ENCODE measurements around the gene RPL22.
"Not testable (repeated sequence)": the region's sequence is repeated elsewhere in the genome, so short reads cannot be mapped to it uniquely, and the experiment has no call there.

Gene RPL22

DNA sequence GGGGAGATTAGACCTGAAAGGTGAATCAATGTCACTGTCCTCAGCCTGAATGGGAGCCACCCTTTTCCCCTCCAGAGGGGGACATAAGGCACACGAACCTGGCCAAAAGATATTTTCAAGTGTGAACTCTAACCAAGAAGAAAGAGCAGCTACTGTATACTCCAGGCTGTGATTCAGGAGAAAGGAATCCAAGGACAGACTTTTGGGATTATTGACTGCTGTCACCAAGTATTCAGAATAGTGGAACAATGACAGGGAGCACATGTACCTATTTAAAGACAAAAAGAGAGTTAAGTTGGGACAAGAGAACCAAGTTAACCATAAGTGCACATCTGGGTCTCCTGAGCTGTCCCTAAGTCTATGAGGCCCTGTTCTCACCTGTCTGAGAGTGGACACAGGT is 34.0 kb upstream of the RPL22 start:
- DNase-seq = no peak

DNA sequence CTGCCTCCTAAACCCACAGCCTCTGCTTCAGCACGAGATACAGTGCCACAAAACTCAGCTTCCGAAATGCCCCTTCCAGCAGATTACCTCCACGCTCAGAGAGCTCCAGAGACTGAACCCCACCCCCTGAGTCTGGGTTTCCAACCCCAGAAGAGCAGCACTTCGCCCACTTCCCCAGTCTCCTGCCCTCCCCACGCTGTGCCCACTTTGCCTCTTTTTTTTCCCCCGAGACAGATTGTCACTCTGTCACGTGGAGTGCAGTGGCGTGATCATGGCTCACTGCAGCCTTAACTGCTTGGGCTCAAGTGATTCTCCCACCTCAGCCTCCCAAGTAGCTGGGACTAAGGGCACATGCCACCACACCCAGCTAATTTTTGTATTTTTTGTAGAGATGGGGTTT is 26.3 kb upstream of the RPL22 start:
- no peak for DNase-seq

DNA sequence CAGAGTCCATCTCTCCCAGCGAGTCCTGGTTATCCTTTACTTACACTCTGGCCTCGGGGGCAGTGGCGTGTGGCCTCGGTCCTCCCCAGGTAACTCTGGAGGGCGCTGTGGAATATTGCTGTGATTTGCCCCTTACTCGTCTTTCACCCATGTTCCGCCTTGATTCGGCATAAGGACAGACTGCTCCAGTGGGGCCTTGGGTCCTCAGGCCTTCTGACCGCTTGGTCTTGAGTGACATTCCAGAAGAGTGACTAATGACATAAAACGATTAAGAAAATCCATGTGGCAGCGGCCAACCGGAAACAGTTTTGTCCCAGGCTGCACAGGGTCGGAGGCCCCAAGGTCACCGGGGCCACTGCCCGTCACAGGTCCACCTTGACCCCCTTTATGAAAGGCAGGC is 25.3 kb upstream of the RPL22 start:
- DNase-seq = no peak

GRCh38 chr1:6223617-6224016 is 24.2 kb upstream of the RPL22 start:
- DNase-seq = no peak

GRCh38 chr1:6222636-6223035 is 23.2 kb upstream of the RPL22 start:
- no peak for DNase-seq

- no peak for DNase-seq
These were observed 21.9 kb upstream of the RPL22 start for GRCh38 chr1:6221210-6221784.

GRCh38 chr1:6220236-6220635 is 20.8 kb upstream of the RPL22 start:
- no peak for DNase-seq

DNA sequence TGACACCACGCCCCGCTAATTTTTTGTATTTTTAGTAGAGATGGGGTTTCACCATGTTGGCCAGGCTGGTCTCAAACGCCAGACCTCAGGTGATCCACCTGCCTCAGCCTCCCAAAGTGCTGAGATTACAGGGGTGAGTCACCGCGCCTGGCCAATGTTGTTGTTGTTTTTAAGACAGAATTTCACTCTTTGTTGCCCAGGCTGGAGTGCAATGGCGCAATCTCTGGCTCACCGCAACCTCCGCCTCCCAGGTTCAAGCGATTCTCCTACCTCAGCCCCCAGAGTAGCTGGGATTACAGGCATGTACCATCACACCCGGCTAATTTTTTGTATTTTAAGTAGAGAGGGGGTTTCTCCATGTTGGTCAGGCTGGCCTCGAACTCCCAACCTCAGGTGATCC is 20.2 kb upstream of the RPL22 start:
- not testable (repeated sequence) for DNase-seq

GRCh38 chr1:6218375-6219164 is 19.2 kb upstream of the RPL22 start:
- DNase-seq = no peak

GRCh38 chr1:6212193-6212959 is 13.0 kb upstream of the RPL22 start:
- no peak for DNase-seq

DNA sequence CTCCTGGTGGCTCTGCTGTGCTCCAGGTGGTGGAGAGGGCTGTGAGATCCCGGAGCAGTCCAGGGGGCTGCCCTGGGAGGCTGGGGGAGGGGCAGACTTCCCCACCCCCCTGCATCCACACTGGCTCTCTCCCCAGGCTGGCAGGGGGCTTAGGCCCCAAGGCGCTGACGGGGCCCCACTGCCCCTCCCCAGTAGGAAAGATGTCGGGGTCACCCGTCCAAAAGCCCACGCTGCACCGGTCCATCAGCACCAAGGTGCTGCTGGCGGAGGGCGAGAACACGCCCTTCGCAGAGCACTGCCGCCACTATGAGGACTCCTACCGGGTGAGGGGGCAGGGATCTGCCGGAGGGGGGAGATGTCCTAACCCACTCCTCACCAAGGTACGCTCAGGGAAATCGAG is 12.3 kb upstream of the RPL22 start:
- DNase-seq = no peak

- no peak for DNase-seq
These were observed 11.4 kb upstream of the RPL22 start for GRCh38 chr1:6210591-6211355.

DNA sequence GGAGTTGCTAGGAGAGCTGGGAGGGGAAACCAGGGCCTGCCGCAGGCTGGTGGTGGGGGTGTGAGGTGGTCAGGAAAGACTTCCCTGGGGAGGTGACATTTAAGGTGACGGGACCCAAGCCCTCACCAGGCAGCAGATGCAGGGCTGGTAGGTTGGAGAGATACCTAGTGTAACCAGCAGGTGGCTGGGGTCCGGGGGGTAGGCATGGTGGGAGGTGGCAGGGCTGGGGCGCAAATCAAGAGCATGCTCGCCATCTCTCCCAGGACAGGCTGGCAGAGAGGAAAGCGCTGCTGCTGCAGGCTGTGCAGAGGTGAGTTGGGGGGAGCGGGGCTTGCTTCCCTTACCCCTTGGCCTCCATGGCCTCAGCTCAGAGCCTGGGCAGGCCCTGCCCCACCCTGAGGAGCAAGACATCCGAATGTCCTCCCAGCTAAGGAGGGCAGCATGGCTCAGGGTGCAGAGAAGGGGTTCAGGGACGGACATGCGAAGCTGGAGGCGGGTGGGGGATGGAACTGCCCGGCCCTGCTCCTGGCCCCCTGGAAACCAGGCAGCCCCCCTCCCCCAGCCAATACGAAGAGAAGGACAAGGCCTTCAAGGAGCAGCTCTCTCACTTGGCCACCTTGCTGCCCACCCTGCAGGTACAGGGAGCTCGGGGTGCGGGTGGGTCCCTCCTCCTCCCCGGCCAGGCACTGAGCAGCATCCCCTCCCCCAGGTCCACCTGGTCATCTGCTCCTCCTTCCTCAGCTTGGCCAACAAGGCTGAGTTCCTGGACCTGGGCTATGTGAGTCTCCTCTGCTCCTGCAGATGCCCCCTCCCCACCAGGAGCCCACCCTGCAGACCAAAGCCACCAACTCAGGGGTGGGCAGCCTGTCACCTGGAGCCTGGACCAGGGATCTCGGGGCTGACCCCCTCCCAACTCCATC is 10.5 kb upstream of the RPL22 start:
- DNase-seq = peak in 1 of 2 donors; percentile 18

DNA sequence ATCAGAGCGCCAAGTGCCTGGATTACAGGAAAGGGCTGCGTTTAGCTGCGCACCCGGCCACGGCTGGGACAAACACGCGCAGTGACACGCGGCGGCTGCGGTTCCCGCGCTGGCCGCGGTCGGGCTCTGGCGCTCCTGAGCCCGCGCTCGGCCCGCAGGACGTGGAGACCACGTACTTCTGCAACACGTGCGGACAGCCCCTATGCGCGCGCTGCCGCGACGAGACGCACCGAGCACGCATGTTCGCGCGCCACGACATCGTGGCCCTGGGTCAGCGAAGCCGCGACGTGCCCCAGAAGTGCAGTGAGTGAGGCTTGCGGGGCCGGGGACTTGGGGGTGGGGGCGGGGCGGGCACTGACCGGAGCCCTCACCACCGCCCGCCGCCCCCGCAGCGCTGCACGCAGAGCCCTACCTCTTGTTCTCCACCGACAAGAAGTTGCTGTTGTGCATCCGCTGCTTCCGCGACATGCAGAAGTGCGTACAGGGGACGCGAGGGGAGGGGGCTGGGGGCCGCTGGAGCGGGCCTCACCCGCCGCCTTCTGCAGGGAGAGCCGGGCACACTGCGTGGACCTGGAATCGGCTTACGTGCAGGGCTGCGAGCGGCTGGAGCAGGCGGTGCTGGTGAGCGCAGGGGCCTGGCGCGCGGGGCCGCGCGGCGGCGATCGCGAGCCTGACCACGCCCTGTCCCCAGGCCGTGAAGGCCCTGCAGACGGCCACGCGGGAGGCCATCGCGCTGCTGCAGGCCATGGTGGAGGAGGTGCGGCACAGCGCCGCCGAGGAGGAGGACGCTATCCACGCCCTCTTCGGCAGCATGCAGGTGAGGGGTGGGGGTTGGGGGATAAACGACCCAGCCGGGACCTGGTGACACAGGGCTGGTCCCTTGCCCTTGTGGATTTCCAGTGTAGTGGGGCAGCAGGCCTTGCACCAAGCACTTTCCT is 9.6 kb upstream of the RPL22 start:
- peak; percentile 27 to 33 for DNase-seq

DNA sequence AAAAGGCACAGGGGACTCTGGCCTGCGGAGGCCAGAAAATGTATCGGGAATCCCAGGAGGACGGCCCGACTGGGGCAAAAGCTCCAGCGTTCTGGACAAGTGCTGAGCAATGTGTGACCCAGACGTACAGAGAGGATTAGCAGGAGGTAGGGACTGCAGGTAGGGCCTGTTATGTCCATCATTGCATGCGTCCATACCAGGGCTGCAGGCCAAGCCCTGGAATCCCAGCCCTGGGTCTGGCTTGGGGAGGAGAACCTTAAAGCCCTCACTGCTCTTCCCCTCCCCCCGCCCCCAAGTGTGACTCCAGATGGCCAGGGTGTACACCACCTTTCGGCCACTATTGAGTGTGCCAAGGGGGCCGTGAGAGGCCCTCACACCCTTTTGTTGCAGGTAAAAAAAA is 8.5 kb upstream of the RPL22 start:
- DNase-seq = no peak

- no peak for DNase-seq
These were observed 7.9 kb upstream of the RPL22 start for GRCh38 chr1:6207075-6207885.

DNA sequence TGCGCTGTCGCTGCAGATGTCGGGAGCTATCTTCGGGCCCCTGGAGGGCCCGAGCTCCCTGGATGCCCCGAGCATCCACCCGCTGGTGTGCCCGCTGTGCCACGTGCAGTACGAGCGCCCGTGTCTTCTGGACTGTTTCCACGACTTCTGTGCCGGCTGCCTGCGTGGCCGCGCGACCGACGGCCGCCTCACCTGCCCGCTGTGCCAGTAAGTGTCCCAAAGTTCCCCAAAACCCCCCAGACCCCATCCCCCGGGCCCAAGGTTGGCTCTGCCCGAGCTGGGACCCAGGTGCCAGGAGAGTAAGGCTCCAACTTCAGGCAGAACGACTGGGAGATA is 7.1 kb upstream of the RPL22 start:
- DNase-seq = no peak

- DNase-seq = peak; percentile 39 to 69
These were observed 6.6 kb upstream of the RPL22 start, which contains the start of gene RNF207 for GRCh38 chr1:6205849-6206519. Gene RNF207, plus strand, starts transcription at chr1:6206119. Its CDS starts 417 bp downstream, at chr1:6206536.

DNA sequence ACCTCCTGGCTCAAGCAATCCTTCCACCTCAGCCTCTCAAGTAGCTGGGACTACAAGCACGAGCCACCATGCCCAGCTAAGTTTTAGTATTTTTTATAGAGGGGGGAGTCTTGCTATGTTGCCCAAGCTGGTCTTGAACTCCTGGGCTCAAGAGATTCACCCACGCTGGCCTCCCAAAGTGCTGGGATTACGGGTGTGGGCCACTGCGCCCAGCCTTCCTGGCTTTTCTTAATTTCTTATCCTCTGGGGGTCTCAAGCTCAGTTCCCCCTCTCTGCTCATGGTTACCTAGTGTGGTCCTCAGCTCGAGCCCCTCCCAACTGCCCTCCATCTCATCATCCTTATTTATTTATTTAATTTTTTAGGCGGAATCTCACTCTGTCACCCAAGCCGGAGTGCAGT is 2.9 kb upstream of the RPL22 start:
- DNase-seq = no peak

Data from CD4-positive, alpha-beta T cell treated with Interleukin-4 for 1 hour (primary cell).